GM18951 (cell line): ENCODE results near the gene UNC5A.

Experiments used
- POLR2A ChIP-seq: IDR thresholded peaks from 4 replicates; pipeline ENCODE4 v1.6.1; 2011; ENCODE audit warnings: mild to moderate bottlenecking; ENCODE audit not compliant: insufficient read length, insufficient read depth; ENCODE audit errors: extremely low read depth
- in situ Hi-C: fragments of 300-500 bp; cut with MboI; formaldehyde crosslinking; loops from one replicate; pipeline ENCODE4 v1.12.0; 2022; ENCODE audit warnings: low sequenced_read_pairs, mixed read lengths, inconsistent platforms; ENCODE audit not compliant: unreplicated experiment

Gene UNC5A

DNA sequence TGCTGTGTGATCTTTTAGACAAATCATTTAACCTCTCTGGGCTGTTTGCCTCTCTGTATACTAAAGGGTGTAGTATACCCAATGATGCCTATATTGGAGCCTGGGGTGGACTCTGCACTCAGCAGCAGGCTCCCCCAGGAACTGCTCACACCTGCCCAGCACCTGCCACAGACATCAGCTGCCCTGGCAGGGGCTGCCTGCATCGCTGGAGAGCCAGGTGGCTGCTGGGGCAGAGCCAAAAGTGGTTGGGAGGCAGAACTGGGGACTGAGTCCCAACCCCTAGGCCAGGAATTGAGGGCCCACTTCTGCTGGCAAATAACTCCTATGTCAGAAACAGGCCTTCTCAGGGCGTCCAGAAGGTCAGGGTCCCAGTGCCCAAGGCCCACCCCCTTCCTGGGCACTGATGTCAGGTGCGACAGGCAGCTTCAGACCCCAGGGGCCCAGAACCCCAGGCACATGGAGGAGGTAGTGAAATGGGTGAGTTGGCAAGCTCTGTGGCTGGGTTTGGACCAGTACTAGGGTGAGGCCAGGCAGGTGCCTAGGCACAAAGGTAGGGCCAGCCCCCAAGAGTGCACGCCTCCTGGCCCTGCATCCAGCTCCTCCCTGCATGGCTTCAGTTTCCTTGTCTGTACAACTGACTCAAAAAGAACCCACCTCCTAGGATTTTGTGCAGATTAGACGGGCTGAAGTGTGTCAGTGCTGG is 5.8 kb downstream of the UNC5A start:
- in situ Hi-C loops, result no loop called here

DNA sequence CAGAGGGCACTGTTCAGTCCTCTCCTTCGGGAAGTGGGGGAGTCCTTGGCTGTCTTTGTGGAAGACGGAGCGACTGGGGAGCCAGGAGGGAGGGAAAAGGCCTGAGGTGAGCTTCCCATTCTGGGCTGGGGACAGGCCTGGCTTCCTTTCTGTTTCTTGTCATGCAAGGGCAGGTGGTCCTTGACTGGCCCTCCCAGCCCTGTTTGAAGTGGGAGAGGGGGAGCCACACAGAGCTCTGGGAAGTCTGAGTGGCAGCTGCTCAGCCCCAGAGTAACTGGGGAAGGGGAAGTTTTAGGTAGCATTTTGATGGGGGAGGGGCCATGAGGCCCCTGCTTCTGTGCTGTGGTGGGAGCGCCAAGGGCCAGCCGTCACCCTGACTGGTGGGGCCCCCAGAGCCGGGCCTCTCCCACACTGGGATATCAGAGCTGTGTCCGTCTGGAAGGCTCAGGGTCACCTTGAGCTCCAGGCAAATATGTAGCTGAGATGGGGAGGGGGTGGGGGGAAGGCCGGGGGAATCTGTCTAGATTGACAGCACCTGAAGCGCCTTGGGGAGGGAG is 6.5 kb downstream of the UNC5A start:
- TF ChIP-seq POLR2A, result no peak

More for the DNA sequence above, 5.8 kb downstream of the UNC5A start:
- no peak for TF ChIP-seq POLR2A

DNA sequence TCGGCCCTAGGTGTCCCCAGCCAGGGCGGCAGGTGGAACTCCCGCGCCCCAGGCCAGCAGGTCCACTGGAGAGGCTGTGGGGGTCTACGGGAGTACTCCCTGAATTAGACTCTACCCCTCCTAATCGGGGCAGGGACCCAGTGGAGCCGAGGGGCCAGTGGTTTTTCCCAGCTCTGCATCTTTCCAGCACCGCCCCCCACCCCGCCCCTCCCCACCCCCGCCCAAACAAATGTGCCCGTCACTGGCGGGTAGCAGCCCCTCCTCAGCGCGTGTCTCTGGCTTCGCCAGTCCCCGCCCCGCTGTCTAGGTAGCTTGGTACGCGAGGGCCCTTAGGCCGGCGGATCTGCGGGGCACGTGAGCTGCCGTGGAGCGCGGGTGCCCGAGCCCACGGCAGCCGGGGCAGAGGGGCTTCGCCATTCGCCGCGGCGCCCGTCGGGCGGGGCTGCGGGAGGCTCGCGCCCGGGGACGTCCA is 7.0 kb downstream of the UNC5A start:
- in situ Hi-C loops, result no loop called here
- no peak for TF ChIP-seq POLR2A

More for the DNA sequence above, 6.5 kb downstream of the UNC5A start:
- in situ Hi-C loops, result no loop called here

DNA sequence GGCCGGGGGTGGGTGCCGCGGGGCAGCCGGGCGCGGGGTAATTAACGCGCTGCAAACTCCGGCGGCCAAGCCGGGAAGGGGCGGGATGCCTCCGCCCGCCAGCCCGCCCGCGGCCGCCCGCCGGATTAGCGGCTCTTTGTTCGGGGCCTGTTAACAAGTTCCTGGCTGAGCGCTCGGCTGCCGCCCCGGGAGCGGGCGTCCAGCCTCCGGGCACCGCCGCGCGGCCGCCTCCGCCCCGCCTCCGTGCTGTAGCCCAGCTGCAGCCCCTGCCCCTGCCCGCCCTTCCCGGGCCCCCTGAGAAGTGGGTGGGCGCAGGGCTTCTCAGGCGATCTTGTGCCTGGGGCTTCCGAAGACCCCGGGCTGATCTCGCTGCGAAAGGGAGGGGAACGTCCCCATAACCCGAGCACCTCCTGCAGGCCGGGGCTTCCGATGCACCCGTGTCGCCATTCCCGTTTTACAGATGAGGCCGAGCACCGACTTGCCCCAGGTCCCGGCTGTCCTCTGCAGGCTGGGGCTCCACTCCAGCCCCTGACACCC is 7.5 kb downstream of the UNC5A start:
- in situ Hi-C loops, result no loop called here
- no peak for TF ChIP-seq POLR2A

DNA sequence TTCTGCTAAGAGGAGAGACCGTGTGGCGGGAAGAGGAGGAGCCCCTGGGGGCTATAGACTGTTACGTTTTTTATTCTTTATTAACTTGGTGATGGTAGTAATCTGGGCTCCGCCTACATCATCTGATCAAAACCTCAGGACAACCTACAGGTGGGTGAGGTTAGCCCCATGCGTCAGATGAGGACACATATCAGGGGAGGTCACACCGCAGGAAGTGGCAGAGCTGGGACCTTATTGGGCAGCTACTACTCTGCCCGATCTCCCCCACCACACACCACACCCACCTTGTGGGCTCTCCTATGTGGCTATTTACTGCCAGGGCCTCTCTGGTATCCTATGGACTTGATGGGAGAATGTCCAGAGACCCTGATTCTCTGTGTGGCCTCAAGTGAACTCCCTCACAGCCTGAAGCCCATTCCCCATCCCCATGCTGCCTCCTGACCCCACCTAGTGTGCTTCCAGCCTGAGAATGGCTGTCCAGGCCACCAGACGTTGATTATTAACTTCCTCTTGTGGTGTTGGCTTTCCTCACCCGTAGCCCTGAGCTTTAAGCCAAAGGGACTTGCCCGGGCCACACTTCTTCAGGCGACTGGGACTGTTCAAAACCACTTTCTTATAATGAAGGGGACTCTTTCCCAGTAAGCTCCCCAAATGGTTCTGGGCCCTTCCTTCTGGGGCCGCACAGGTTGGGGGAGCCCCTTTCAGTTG is 8.2 kb downstream of the UNC5A start:
- in situ Hi-C loops, result no loop called here
- peak; percentile 39 for TF ChIP-seq POLR2A

DNA sequence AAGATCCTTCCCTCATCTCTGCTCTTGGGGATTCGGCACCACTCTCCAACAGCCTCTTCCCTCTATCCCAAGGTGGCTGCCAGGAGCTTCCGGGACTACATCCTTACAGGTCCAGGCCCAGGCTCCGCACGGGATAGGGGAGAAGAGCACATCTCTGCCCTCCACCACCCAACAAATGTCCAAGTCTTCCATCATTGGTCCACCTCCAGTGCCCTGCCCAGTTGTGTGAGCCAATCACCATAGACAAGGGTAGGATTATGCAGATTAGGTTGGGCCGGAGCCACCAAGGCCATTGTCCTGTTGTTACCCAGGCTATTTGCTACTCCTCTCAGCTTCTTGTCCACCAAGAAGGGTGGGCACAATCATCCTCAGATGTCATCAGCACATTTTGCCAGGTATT is 9.1 kb downstream of the UNC5A start:
- no peak for TF ChIP-seq POLR2A
- in situ Hi-C loops, result no loop called here

DNA sequence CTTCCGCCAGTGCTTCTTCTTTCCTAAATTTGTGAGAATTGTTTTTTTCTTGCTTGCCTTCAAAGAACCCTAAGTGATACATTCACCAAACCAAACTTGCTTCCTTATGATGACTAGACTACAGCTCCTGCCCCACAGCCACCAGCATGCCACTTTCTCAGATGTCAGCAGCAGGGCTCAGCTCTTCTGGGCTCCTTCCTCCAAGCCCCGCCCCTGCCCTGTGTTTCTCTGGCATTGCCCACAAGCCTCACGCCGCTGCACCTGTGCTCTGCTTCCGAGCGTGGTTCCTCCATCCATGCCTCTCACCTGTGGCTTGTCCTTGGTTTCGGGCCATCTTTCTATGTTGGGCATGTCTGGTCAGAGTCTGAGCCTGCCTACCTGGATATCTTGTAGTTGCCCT is 10.6 kb downstream of the UNC5A start:
- TF ChIP-seq POLR2A, result no peak
- in situ Hi-C loops, result no loop called here

DNA sequence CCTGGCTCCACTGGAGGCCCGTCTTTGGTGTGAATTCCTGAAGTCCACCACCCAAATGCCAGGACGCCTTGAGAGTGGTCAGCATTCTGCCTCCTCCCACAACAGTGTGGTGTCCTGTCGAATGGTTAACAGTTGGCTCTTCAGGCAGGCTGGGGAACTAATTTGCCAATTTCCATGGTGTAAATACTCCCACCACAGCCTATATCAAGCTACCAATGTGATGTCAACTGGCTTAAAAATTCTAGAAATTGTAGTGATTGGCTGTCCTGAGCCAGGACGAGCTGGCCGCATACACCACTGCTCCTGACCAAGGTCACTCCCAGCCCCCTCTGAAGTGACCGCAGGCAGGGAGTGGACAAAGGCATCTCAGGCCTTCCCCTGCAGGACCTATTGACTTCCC is 11.1 kb downstream of the UNC5A start:
- in situ Hi-C loops, result no loop called here
- TF ChIP-seq POLR2A, result no peak

DNA sequence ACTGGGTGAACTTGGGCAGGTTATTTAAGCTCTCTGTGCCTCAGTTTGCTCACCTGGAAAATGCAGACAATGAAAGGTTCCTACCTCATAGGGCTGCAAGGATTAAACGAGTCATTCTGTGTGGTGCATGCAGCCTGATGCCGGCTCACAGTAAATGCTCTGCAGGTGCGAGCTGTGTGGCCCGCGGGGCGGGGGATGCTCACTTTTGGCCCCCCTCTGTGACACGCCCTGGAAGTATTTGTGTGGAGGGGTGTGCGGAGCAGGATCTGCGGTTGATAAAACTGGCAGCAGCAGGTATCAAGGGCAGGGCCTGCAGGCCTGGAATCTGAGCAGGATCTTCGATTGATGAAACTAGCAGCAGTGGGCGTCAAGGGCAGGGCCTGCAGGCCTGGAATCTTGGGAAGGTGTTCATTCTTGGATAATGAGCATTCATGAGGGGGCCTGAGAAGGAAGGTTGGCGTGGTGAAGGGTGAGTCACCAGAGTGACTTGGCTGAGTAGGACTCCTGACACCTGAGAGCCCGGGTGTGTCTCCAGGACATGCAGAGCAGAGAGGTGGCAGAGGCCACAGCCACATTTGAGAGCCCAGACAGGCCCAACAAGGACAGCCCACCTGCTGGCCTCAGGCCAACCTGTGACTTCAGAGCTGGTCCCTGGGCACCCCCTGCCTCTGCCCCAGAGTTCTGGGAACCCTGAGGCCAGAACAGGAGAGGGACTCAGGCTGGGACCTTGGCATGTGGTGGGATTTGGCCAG is 11.9 kb downstream of the UNC5A start:
- in situ Hi-C loops, result no loop called here
- TF ChIP-seq POLR2A, result no peak

DNA sequence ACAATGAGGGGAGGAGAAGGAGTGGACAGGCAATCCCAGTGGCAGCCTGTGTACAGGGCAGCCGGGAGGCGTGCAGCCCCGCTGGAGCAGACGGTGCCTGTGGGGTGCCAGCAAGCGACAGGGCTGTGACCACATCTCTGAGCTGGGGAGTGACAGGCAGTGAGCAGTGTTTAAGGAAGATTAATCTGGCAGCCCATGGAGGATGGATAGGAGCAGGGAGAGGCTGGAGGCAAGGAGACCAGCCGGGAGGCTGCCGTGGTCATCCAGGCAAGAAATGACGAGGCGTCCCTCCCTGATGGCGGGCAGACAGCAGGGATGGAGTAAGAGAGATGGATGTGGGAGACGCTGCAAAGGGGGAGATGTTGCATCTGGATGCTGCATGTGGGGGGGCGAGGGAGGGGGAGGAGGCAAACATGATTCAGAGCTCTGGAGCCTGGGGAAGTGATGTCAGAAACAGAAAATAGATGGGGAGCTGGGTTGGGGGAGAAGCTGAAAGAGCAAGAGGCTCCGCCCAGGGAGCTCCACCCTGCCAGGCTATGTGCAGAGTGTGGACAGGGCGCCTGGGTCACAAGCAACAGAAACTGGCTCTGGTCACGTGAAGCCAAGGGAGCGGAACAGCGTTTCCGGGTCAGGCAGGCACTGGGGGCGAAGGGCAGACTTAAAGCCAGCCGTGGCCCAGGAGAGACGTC is 12.6 kb downstream of the UNC5A start:
- TF ChIP-seq POLR2A, result no peak
- in situ Hi-C loops, result no loop called here

DNA sequence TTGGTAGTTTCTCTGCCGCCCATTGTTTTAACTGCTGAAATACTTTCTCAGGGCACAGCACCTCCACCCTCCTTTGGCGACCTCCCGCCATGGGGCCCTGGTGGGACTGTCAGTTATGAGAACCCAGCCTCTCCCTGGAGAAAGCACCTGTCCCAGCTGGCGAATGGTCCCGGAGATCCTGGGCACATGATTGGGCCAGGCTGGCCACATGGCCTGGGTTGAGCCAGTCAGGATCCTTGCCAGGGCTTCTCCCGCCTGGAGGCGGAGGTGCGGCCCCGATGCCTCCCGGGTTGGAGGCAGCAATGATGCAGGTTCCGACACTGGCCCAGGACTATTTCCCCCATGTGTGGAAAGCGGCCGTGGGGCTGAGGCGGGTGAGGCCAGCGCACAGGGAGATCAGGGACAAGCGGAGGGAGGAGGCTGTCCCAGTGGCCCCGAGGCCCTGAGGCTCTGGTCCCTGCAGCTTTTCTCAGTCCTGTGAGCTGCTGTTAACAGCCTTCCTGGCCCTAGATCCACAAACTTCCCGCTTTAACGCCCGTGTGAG is 13.6 kb downstream of the UNC5A start:
- TF ChIP-seq POLR2A, result no peak
- in situ Hi-C loops, result no loop called here

DNA sequence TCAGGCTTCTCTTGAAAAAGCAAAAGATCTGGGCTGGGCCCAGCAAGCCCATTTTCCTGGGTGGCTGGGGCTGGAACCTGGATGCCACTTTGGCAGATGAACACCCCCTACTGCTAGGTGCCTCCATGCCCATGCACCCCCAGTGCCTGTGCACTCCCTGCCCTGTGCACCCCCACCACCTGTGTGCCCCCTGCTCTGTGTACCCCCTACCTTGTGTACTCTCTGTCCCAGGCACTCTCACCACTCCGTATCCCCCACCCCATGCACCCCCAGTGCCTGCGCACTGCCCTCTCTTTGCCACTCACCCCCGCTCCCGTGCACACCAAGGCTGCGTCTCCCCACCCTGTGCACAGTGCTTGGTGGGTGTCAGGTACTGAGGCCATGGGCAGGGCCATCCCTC is 14.2 kb downstream of the UNC5A start:
- TF ChIP-seq POLR2A, result no peak
- in situ Hi-C loops, result no loop called here
